NCI-H1092 treated with DMSO at 0.1 percent for 48 hours (cell line): Measurements from ENCODE around the gene CDC37L1.

Experiments used
- DNase-seq: peaks from one replicate; lab custom pipeline; 2025; lab: John Stamatoyannopoulos, UW

The CDC37L1 gene

DNA sequence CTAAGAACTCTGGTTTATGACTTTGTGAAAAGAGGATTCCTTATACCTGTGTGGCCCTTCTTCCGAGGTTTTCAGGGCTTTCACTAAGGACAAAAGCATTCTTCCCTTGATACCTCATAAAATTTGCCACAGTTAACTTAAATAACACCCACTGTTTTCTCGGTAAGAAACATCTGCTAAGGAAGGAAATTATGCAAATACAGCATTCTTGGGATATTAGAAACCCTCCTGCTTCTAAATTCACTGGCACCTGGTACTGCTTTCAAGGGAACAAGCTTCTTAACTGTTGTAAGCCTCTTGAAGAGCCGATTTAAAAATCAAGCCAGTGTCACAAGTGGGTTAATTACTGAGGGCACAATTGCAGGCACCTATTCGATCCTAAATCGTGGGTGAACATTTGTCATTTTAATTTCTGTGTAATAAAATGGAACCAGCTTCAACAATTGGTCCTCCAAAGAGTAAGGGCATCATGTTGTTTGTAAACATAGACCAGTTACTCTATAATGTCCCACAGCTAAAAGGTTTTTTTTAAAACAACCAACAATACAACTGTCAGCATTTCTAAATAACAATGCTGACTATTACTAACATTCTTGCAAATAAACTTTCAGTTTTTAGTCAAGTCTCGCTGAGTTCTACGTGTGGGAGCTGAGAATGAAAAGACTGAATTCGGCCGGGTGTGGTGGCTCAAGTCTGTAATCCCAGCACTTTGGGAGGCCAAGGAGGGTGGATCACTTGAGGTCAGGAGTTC, 35.1 kb downstream of the CDC37L1 start:
- no peak for DNase-seq

GRCh38 chr9:4716163-4716562, 36.8 kb downstream of the CDC37L1 start:
- no peak for DNase-seq

DNA sequence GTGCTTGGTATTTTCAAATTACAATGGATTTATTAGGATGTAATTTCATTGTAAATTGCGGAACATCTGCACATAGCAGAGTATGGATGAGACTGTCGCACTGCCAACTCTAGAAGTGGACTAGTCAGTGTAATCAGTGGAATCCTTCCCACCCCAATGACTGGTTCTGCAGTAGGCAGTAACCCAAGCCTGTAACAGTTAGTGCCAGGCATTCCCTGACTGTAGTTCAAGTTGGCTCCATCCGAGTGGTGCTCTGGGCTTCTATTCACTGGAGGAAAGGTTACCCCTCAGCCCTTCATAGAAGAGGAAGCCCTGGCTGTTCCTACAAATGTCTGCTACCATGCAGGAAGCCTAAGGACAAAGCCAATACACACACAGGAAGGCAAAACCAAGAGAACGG, 38.4 kb downstream of the CDC37L1 start:
- DNase-seq, result no peak

DNA sequence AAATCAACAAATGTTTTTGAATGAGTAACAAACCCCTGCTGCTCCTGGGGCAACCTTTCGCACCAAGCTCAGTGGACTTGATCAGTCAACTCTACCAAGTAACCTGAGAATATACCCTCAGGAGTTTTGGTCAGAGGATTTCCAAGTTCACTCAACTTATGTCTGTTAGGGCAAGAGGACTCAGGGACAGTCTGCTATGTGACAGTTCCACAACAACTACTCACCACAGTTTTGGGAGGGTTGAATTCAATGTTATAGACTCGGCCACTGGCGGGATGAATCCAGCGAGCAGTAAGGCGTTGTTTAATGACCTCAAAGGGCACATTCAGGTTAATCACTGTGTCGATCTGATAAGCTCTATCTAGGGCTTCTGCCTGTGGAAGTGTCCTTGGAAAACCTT, 39.5 kb downstream of the CDC37L1 start:
- DNase-seq, result no peak

- no peak for DNase-seq
These were observed 42.4 kb downstream of the CDC37L1 start for GRCh38 chr9:4721736-4722135.

- DNase-seq, result no peak
These were observed 46.5 kb downstream of the CDC37L1 start for GRCh38 chr9:4725706-4726442.

GRCh38 chr9:4727593-4727992, 48.2 kb downstream of the CDC37L1 start:
- DNase-seq, result no peak

GRCh38 chr9:4732890-4733289, 53.5 kb downstream of the CDC37L1 start:
- DNase-seq, result no peak

DNA sequence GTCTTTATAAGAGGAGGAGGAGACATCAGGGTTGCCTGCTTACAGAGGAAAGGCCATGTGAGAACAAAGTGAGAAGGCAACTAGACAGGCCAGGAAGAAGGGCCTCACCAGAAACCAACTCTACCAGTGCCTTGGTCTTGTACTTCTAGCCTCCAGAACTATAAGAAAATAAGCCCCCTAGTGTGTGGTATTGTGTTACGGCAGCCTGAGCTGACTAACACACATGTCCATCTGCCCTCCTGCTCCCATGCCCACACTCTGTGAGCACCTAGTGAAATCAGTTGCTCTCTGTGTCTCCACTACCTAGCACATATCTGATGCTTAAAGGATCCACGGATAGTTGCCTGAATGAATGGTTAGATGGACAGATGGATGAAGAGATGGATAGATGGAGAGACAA, 54.8 kb downstream of the CDC37L1 start:
- no peak for DNase-seq

DNA sequence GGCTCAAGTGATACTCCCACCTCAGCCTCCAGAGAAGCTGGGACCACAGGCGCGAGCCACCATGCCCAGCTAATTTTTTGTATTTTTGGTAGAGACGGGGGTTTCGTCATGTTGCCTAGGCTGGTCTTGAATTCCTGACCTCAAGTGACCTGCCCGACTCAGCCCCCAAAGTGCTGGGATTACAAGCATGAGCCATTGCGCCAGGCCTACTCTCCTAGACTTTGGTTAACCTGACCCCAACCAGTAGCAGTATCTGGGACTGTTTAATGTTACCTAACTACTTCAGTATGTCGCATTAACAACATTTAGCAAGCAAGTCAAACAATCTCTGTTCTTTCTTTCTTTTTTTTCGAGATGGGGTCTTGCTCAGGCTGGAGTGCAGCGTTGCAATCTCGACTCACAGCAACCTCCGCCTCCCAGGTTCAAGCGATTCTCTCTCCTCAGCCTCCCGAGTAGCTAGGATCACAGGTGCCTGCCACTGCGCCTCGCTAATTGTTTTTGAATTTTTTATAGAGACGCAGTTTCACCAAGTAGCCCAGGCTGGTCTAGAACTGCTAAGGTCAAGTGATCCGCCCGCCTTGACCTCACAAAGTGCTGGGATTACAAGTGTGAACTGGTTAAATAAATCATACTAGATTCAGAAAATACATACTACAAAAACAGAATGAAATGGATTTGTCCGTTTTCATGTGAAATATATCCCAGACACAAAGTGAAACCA, 59.7 kb downstream of the CDC37L1 start:
- DNase-seq, result no peak

- DNase-seq, result peak; percentile 22
These were observed 60.4 kb downstream of the CDC37L1 start for GRCh38 chr9:4739587-4740387.

DNA sequence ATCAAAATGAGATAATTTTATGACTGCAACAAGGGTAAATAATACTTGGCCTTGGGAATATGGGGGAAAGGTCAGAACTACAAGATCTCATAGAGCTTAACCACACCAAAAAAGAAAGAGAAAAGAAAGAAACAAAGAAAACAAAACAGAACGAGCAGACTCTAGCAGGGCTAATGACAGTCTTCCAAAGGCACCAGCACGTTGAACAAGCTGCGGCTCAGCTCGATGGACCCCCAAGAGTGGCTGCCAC, 60.9 kb downstream of the CDC37L1 start:
- peak; percentile 62 for DNase-seq

- DNase-seq, result peak; percentile 83
These were observed 61.4 kb downstream of the CDC37L1 start, which contains the start of gene AK3 for GRCh38 chr9:4740638-4741364. Gene AK3 (minus strand): TSS chr9:4741202. CDS start chr9:4741087, 115 bp downstream.

GRCh38 chr9:4741365-4742089, 62.2 kb downstream of the CDC37L1 start:
- DNase-seq, result peak; percentile 86

DNA sequence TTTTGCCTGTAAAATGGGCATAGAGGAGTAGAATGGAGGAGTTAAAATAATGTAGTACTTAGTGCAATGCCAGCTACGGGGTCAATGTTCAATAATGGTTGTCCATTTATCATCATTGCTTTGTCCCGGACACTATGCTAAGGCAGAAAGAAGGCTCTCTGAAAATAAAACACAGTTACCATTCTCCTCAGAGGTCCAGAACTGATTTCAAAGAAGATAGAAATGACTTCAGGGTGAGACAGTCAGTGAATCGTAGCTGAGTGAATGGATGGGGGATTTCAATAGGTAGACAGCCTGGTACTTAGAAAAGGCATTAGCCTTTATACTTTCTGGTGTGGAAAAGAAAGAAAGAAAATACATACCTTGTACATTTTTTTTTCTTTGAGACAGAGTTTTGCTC, 62.9 kb downstream of the CDC37L1 start:
- no peak for DNase-seq

DNA sequence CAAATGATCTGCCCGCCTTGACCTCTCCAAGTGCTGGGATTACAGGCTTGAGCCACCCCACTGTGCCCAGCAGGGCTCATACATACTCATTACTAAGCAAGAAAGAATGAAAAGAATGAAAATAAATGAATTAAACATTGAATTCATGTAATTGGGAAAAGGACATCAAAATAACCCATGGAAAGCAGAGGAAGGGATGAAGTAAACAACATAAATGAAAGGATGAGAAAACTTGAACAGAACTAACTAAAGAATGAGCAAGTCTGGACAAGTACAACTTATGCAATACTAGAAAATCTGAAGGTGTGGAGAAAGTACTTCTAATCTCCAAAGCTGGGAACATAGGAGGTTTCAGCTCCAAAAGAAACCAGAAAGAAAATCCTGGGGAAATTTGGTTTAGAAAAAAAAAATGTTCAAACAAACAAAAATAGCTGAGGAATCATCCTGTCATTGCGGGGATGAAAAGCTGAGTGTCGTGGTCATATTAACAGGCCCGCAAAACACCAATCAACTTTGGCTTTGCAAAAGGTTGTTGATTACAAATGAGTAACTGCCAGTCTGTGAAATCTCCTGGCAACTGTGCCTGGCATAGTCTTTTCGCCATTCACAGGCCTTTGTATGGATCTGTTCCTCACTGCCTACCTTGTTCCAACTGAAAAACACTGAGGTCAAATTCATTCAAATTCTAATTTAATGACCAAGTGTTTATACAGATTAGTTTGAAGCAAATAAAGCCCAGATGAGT, 63.9 kb downstream of the CDC37L1 start:
- no peak for DNase-seq

- DNase-seq, result no peak
These were observed 67.1 kb downstream of the CDC37L1 start for GRCh38 chr9:4746278-4747030.

DNA sequence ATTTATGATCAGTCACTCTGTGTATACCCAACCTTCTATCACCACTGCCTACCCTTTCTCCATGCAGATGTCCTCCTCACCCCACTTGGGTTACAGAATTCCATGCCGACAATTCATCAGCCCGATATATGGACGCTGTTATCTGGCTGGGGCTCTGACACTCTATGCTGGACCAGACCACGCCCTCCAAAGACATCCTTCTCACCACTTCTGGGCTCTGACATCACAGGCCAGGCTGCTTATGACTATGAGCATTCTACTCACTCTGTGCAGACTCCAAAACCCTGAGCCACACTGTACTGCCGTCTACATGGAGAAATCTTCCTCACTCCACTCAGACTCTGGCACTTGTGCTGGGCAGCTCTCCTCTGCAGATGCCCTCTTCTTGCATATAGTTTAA, 69.2 kb downstream of the CDC37L1 start:
- DNase-seq, result no peak

- peak; percentile 35 for DNase-seq
These were observed 70.8 kb downstream of the CDC37L1 start for GRCh38 chr9:4750023-4750673.
